Measurements from ENCODE around the gene GRAP2. TPM values are rescaled to one million over a fixed set of nuclear protein-coding genes. Genes with fewer than 3 reads are reported as not detected.

GRAP2 gene
- total and polyA plus RNA-seq, 2 of the 8 experiments (the other 6 are each of a cell fraction or from before 2014, with no cell fraction given): 0.08 TPM; not detected in 1

GRCh38 chr22:40004836-40005235 lies 104.0 kb downstream of the GRAP2 start:
- peaks cover 3 to 37% of the 10 kb centered on the region in 2 experiments for H3K79me2 ChIP-seq (ENCODE audit: control insufficient read depth in 1 of 2, insufficient read depth in 2 of 2, low read length in 2 of 2)
- peaks cover 19 to 42% (median 34%) of the 10 kb centered on the region in 4 experiments for H3K4me1 ChIP-seq (replicated peaks in 1 of 4; ENCODE audit: control insufficient read depth in 3 of 4, insufficient read depth in 4 of 4, low read length in 3 of 4)
- peaks cover 0 to 13% of the 10 kb centered on the region in 2 experiments for H4K20me1 ChIP-seq (replicated peaks in 1 of 2; ENCODE audit: control insufficient read depth in 1 of 2, insufficient read depth in 2 of 2, low read length in 2 of 2)
- H2BK20ac ChIP-seq (ENCODE audit: low read length): no peak overlapping the region
- no peak overlapping the region for H2AFZ ChIP-seq (ENCODE audit: low read length)
- no peaks in the 10 kb centered on the region; the same call in 1 of the 2 replicates for H3K23me2 ChIP-seq (ENCODE audit: low read depth, low read length)
- H3K4ac ChIP-seq (replicated peaks; ENCODE audit: insufficient read length, low read depth, low read length): no peak overlapping the region
- no peak overlapping the region for H2BK5ac ChIP-seq (ENCODE audit: low read depth, low read length)
- WGBS, 2 experiments (ENCODE audit: extremely low coverage in 1 of 2, insufficient coverage in 1 of 2, insufficient read length in 1 of 2, insufficient replicate concordance in 2 of 2, low coverage in 1 of 2, low lambda C conversion rate in 2 of 2, missing lambda C conversion rate in 1 of 2): 93% methylated on average over 6 of the region's 6 CpGs; no CpG with 5 or more reads in 1 of the 2 experiments
- H2AK5ac ChIP-seq (ENCODE audit: low read depth, low read length): no peak overlapping the region
- CTCF ChIA-PET (ENCODE audit: partially characterized antibody): interaction anchor here (1.0 to 16.1 kb wide), 4 partner anchors 22 to 470 kb away, joined by 3 to 159 read pairs (median 8); no protein-coding TSS in a partner anchor
- H3K4me2 ChIP-seq (ENCODE audit: insufficient read depth in 1 of 2, low read depth in 2 of 2, low read length in 2 of 2): no peak overlapping the region
- no peak overlapping the region for H2BK120ac ChIP-seq (replicated peaks; ENCODE audit: low read depth, low read length)
- FAIRE-seq: no peak
- no peaks in the 10 kb centered on the region; a peak in 1 of 7 replicates for H3K27me3 ChIP-seq (replicated peaks in 1 of 4; ENCODE audit: control insufficient read depth in 3 of 4, extremely low read depth in 1 of 4, insufficient read depth in 3 of 4, low read length in 3 of 4)
- no peak overlapping the region for H4K91ac ChIP-seq (replicated peaks; ENCODE audit: insufficient read length, low read length)
- no peak overlapping the region for H4K5ac ChIP-seq (ENCODE audit: insufficient read length, low read depth, low read length)
- H3K9ac ChIP-seq (replicated peaks in 1 of 4; ENCODE audit: extremely low read depth in 1 of 4, low read depth in 3 of 4, low read length in 3 of 4): no peak overlapping the region
- H3K27ac ChIP-seq (ENCODE audit: low read depth, low read length): no peak overlapping the region
- peaks cover 3% of the 10 kb centered on the region; the same call in 1 of the 2 replicates for H3K79me1 ChIP-seq (ENCODE audit: low read depth, low read length)
- no peaks in the 10 kb centered on the region for H3K36me3 ChIP-seq (ENCODE audit: control insufficient read depth in 2 of 4, insufficient read depth in 4 of 4, low read length in 3 of 4)
- no peak overlapping the region for H2BK12ac ChIP-seq (ENCODE audit: low read depth, low read length)
- no peak overlapping the region for H3K23ac ChIP-seq (ENCODE audit: insufficient read length)
- POLR2A ChIA-PET (ENCODE audit: partially characterized antibody): interaction anchor here (0.6 to 2.7 kb wide), 3 partner anchors 11 to 430 kb away, joined by 3 to 8 read pairs (median 3); partner anchors contain the start of gene FAM83F
- H4K8ac ChIP-seq (ENCODE audit: extremely low read depth, insufficient read depth, low read length): no peak overlapping the region
- no peak overlapping the region for H3K4me3 ChIP-seq (ENCODE audit: extremely low read depth in 1 of 4, insufficient read depth in 2 of 4, low read depth in 3 of 4, low read length in 4 of 4)
- H3K14ac ChIP-seq (ENCODE audit: insufficient read length): no peak overlapping the region
- no peak for DNase-seq (ENCODE audit: low read depth in 1 of 2, low spot score in 2 of 2)
- no peaks in the 10 kb centered on the region for H3K9me3 ChIP-seq (ENCODE audit: insufficient read depth in 2 of 2, low read depth in 1 of 2, low read length in 1 of 2)
- no peak overlapping the region for H3K56ac ChIP-seq (replicated peaks; ENCODE audit: insufficient read length, low read depth, low read length)
- no peak overlapping the region for H3K18ac ChIP-seq (ENCODE audit: extremely low read depth, low read length)
- no peak overlapping the region for H2BK15ac ChIP-seq (ENCODE audit: low read length)
- TF ChIP-seq SP4 (IDR thresholded peaks at IDR 0.05; ENCODE audit: low read length) (no peak), SRF (IDR thresholded peaks at IDR 0.05; ENCODE audit: low read depth, low read length) (no peak), SUZ12 (IDR thresholded peaks at IDR 0.05; ENCODE audit: low read length) (no peak), NANOG (IDR thresholded peaks at IDR 0.05; ENCODE audit: insufficient read depth, low read depth, low read length, poor library complexity, severe bottlenecking) (no peak), ZNF274 (IDR thresholded peaks at IDR 0.05; ENCODE audit: borderline replicate concordance, extremely low read depth, low read length) (no peak), JUN (IDR thresholded peaks at IDR 0.05; ENCODE audit: low read depth, low read length) (no peak), HDAC2 (IDR thresholded peaks at IDR 0.05; ENCODE audit: borderline replicate concordance in 1 of 2, low read depth in 2 of 2, low read length in 2 of 2) (no peak), GTF2F1 (IDR thresholded peaks at IDR 0.05; ENCODE audit: borderline replicate concordance, low read depth, low read length) (no peak), JUND (IDR thresholded peaks at IDR 0.05; ENCODE audit: low read length) (no peak), E2F6 (IDR thresholded peaks at IDR 0.05) (no peak), CTBP2 (IDR thresholded peaks at IDR 0.05; ENCODE audit: borderline replicate concordance, insufficient read depth, insufficient read length, low read length) (no peak), TEAD4 (IDR thresholded peaks at IDR 0.05; ENCODE audit: low read depth, low read length) (no peak)

All from H1 (cell line).